Stomach (tissue), 9 donors: ENCODE results near the gene MPHOSPH8. TPM values are rescaled to one million over a fixed set of nuclear protein-coding genes. Genes with fewer than 3 reads are reported as not detected.

Source experiments
- DNase-seq, 2 donors: peaks; one replicate each; pipeline versions ENCODE4 v3.0.0 to v3.0.0-alpha.2; 2013 to 2019
- H3K27ac ChIP-seq, 5 donors: fragments of 200-600 bp in 4 of 5; sonication (generic) in 4 of 5; one replicate each; pipeline ENCODE4 v1.5.1; 2013 to 2019; ENCODE audit warnings: mild to moderate bottlenecking in 1 of 5, moderate library complexity in 1 of 5
- H3K27me3 ChIP-seq, 3 donors: fragments of 200-600 bp; sonication (generic); one replicate each; pipeline ENCODE4 v1.5.1; 2017 to 2019; ENCODE audit warnings: mixed run types in 1 of 3
- H3K36me3 ChIP-seq, 4 donors: fragments of 200-600 bp; sonication (generic); 1 replicate in 3 of 4; 2 replicates in 1 of 4; pipeline ENCODE4 v1.5.1; 2016 to 2019
- H3K4me1 ChIP-seq, 4 donors: fragments of 200-600 bp; sonication (generic); one replicate each; pipeline ENCODE4 v1.5.1; 2016 to 2019
- H3K4me3 ChIP-seq, 4 donors: fragments of 200-600 bp; sonication (generic) in 3 of 4; one replicate each; pipeline ENCODE4 v1.5.1; 2016 to 2019; ENCODE audit warnings: mild to moderate bottlenecking in 1 of 4
- H3K9me3 ChIP-seq, 4 donors: fragments of 200-600 bp; sonication (generic); one replicate each; pipeline ENCODE4 v1.5.1; 2016 to 2019
- CTCF ChIP-seq, 7 experiments: fragments of 450-650 bp in 4 of 7; fragments of 200-600 bp in 3 of 7; sonication (generic) in 3 of 7; IDR thresholded peaks; one replicate each; pipeline ENCODE4 v1.5.1; 2016 to 2019; ENCODE audit warnings: antibody characterized with exemption in 7 of 7, control low read depth in 2 of 7, mild to moderate bottlenecking in 1 of 7
- EP300 ChIP-seq: sonication (generic); formaldehyde crosslinking; IDR thresholded peaks from one replicate; pipeline ENCODE4 v1.6.1; 2017; ENCODE audit warnings: antibody characterized with exemption
- POLR2A ChIP-seq, 4 donors: fragments of 450-650 bp; IDR thresholded peaks; one replicate each; pipeline ENCODE4 v1.6.1; 2016; ENCODE audit warnings: antibody characterized with exemption in 4 of 4, control low read depth in 2 of 4, mild to moderate bottlenecking in 1 of 4, moderate library complexity in 1 of 4
- POLR2AphosphoS5 ChIP-seq, 3 donors: sonication (generic); formaldehyde crosslinking; IDR thresholded peaks; one replicate each; pipeline ENCODE4 v1.6.1; 2016; ENCODE audit warnings: antibody characterized with exemption in 3 of 3
- WGBS, 5 donors: extraction: QIAGEN DNeasy Blood & Tissue Kit in 3 of 5; methylation state at CpG; one replicate each; pipeline versions ENCODE4 v1.1.5 to v1.1.7; 2013 to 2018; 5-methylcytosine and 5-hydroxymethylcytosine counted together
- intact Hi-C: fragments of 100-400 bp; cut with DNase I; formaldehyde crosslinking; loops from one replicate; pipeline ENCODE4 v1.15.1; 2023; ENCODE audit warnings: low total_unique reads
- polyA plus RNA-seq, 3 donors: library from polyadenylated mRNA; stranded (reverse); fragments of 200-250 nt; gene quantifications; one replicate each; pipeline ENCODE4 v1.2.3, GENCODE V29; 2013
- total RNA-seq, 5 donors: library from RNA; depleted of rRNA; stranded (reverse); fragments of >200 nt; gene quantifications; one replicate each; pipeline versions ENCODE4 v1.1.0 to v1.2.3, GENCODE V29; 2014 to 2016
- donor health status: healthy with polysubstance abuse.
- donor health status: Bipolar disorder and iron deficiency.
- donor health status: healthy.

The MPHOSPH8 gene
- total and polyA plus RNA-seq, 8 donors: 15.1 to 69.2 (median 26.1) TPM

DNA sequence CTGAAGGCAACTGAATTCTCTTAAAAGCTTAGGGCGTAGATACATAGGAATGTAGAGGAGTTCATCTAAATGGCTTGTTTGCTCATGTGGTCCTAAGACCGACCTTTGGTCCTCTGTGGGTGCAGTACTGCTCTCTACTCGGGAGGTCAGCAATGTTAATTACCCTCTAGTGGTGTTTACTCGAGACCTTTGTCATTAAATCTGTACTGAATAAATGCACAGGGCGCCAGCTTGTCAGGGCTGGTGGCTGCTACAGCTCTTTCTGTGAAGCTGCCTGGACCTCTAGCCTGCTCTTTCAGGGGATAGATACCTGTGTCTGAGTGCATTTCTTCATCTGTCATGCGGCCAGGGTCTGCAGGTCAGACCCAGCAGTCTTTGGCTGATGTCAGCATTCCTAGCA lies 29.2 kb upstream of the MPHOSPH8 start:
- Histone ChIP-seq H3K27ac (no peak overlapping the region), H3K27me3 (peaks cover 0 to 37% (median 15%) of the 10 kb centered on the region in 3 donors), H3K4me1 (peaks cover 6 to 17% (median 12%) of the 10 kb centered on the region in 4 donors), H3K36me3 (no peaks in the 10 kb centered on the region), H3K9me3 (peaks cover 0 to 7% (median 0%) of the 10 kb centered on the region in 4 donors), H3K4me3 (no peak overlapping the region)
- DNase-seq: no peak
- 72 to 83% (median 80%) methylated on average over 6 of the region's 6 CpGs for WGBS, 5 donors
- no peak for TF ChIP-seq EP300
- TF ChIP-seq POLR2A (IDR thresholded peaks at IDR 0.05): no peak
- no peak for TF ChIP-seq POLR2AphosphoS5 (IDR thresholded peaks at IDR 0.05)
- TF ChIP-seq CTCF (IDR thresholded peaks at IDR 0.05): no peak
- intact Hi-C loops: no loop called here

GRCh38 chr13:19605161-19605955 lies 28.1 kb upstream of the MPHOSPH8 start:
- Histone ChIP-seq H3K36me3 (no peaks in the 10 kb centered on the region), H3K4me3 (no peak overlapping the region), H3K27ac (no peak overlapping the region), H3K4me1 (peaks cover 6 to 17% (median 12%) of the 10 kb centered on the region in 4 donors), H3K9me3 (peaks cover 0 to 7% (median 0%) of the 10 kb centered on the region in 4 donors), H3K27me3 (peaks cover 0 to 31% (median 15%) of the 10 kb centered on the region in 3 donors)
- intact Hi-C loops: no loop called here
- no peak for DNase-seq
- 90 to 96% (median 94%) methylated on average over 7 of the region's 7 CpGs for WGBS, 5 donors
- TF ChIP-seq CTCF (IDR thresholded peaks at IDR 0.05) (no peak), POLR2A (IDR thresholded peaks at IDR 0.05) (no peak), POLR2AphosphoS5 (IDR thresholded peaks at IDR 0.05) (no peak), EP300 (no peak)

DNA sequence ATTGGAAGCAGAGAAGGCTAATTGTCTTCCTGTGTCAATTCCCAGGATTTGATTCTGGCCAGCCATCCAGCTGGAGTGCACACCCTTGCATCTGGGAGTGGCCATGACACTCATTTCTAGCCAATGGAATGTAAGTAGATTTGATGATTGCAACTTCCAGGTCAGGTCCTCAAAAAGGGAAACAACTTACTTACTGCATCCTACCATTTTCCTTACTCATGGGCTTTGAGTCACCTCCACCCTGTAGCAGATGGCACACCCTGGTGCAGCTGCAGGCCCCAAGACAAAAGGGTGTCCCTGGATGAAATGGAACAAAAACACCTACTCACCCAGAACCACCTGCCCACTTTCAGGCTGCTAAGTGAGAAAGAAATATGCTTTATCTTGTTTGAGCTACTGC lies 27.3 kb upstream of the MPHOSPH8 start:
- intact Hi-C loops: no loop called here
- TF ChIP-seq POLR2AphosphoS5 (IDR thresholded peaks at IDR 0.05): no peak
- no peak for TF ChIP-seq CTCF (IDR thresholded peaks at IDR 0.05)
- TF ChIP-seq POLR2A (IDR thresholded peaks at IDR 0.05): no peak
- no peak for TF ChIP-seq EP300
- Histone ChIP-seq H3K4me3 (no peak overlapping the region), H3K27ac (no peak overlapping the region), H3K27me3 (peaks cover 0 to 29% (median 14%) of the 10 kb centered on the region in 3 donors), H3K9me3 (peaks cover 0 to 7% (median 0%) of the 10 kb centered on the region in 4 donors), H3K4me1 (peaks cover 6 to 17% (median 12%) of the 10 kb centered on the region in 4 donors), H3K36me3 (no peaks in the 10 kb centered on the region)
- no peak for DNase-seq

- Histone ChIP-seq H3K27me3 (peaks cover 0 to 23% (median 8%) of the 10 kb centered on the region in 3 donors), H3K27ac (no peak overlapping the region), H3K36me3 (no peaks in the 10 kb centered on the region), H3K9me3 (peaks cover 0 to 7% (median 0%) of the 10 kb centered on the region in 4 donors), H3K4me1 (peaks cover 6 to 12% (median 9%) of the 10 kb centered on the region in 4 donors), H3K4me3 (no peak overlapping the region)
- intact Hi-C loops: no loop called here
- TF ChIP-seq POLR2AphosphoS5 (IDR thresholded peaks at IDR 0.05): no peak
- no peak for TF ChIP-seq POLR2A (IDR thresholded peaks at IDR 0.05)
- no peak for TF ChIP-seq CTCF (IDR thresholded peaks at IDR 0.05)
- TF ChIP-seq EP300: no peak
- no peak for DNase-seq
- 87 to 97% (median 94%) methylated on average over 2 of the region's 2 CpGs for WGBS, 5 donors
Measured at GRCh38 chr13:19606737-19607136, 26.7 kb upstream of the MPHOSPH8 start.
